K562 (cell line): Measurements from ENCODE around the gene PMIS2.

Experiments used
- BHLHE40 ChIP-seq: IDR thresholded peaks from 2 replicates; pipeline ENCODE4 v1.6.1; 2011; ENCODE audit warnings: low read length, improper control_type of control experiment
- GABPB2 ChIP-seq: fragments of 250-450 bp; sonication (Bioruptor Pico); conservative IDR thresholded peaks from 2 replicates; pipeline ENCODE4 v1.5.1; 2021; ENCODE audit warnings: mild to moderate bottlenecking
- NCOR1 ChIP-seq: fragments of 450-650 bp; IDR thresholded peaks from 2 replicates; pipeline ENCODE4 v1.6.1; 2016; ENCODE audit warnings: mild to moderate bottlenecking, moderate library complexity
- TAF7 ChIP-seq: fragments of 450-650 bp; IDR thresholded peaks from 2 replicates; pipeline ENCODE4 v1.6.1; 2016; ENCODE audit warnings: missing genetic modification characterization, missing compliant biosample characterization
- ZKSCAN1 ChIP-seq: fragments of 150-350 bp; IDR thresholded peaks from 2 replicates; pipeline ENCODE4 v1.6.1; 2016; ENCODE audit warnings: low read depth, low read length
- ZNF444 ChIP-seq: fragments of 250-450 bp; sonication (Bioruptor Pico); IDR thresholded peaks from 2 replicates; pipeline ENCODE4 v1.4.0; 2020; ENCODE audit warnings: mild to moderate bottlenecking, moderate library complexity
- TF ChIP-seq, protein P1 (sequence below): fragments of 250-450 bp; sonication (Bioruptor Pico); IDR thresholded peaks from 2 replicates; pipeline ENCODE4 v1.5.0; 2021; ENCODE audit warnings: mild to moderate bottlenecking, borderline replicate concordance
- TF ChIP-seq, protein P2 (sequence below), 3 experiments: IDR thresholded peaks in 2 of 3; conservative IDR thresholded peaks in 1 of 3; 2 replicates each; pipeline ENCODE4 v1.5.1; 2011 to 2012; ENCODE audit warnings: low read length in 3 of 3, mild to moderate bottlenecking in 3 of 3, control low read depth in 2 of 3, improper control_type of control experiment in 1 of 3, inconsistent platforms in 1 of 3, low read depth in 1 of 3, mixed read lengths in 1 of 3, moderate library complexity in 1 of 3; ENCODE audit not compliant: insufficient read depth in 2 of 3
- TF ChIP-seq, protein P3 (sequence below): sonication (generic); formaldehyde crosslinking; IDR thresholded peaks from 2 replicates; pipeline ENCODE4 v1.9.0; 2022; ENCODE audit warnings: mild to moderate bottlenecking, missing genetic modification reagents
- TF ChIP-seq, protein P4 (sequence below): sonication (generic); formaldehyde crosslinking; IDR thresholded peaks from 2 replicates; pipeline ENCODE4 v1.8.0; 2022; ENCODE audit warnings: mild to moderate bottlenecking, missing genetic modification reagents
- TF ChIP-seq, protein P5 (sequence below): IDR thresholded peaks from 2 replicates; pipeline ENCODE4 v1.6.1; 2016; ENCODE audit warnings: missing genetic modification characterization, missing compliant biosample characterization

DNA sequence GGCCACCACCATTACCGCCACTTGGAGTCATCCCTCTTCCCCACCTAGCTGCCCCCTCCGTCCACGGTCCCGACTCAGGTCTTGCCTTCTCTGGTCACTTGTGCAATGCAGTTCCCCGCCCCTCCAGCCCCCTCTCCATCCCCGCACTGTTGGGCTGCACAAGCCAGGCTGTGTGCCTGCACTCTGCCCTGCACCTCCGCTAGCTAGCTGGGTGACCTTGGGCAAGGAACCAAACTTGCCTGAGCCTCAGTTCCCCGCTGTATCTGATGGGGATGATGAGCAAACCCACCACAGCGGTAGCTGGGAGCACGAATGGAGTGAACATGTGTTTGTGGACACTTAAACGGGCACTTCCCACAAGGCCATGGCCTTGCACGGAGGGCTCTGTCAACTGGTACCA lies 46.1 kb upstream of the PMIS2 start:
- TF ChIP-seq TAF7 (tag) (no peak), ZKSCAN1 (no peak), ZNF444 (CRISPR knock-in tag) (no peak), NCOR1 (no peak), BHLHE40 (no peak), GABPB2 (CRISPR knock-in tag) (no peak)
- TF ChIP-seq, protein P1, sequence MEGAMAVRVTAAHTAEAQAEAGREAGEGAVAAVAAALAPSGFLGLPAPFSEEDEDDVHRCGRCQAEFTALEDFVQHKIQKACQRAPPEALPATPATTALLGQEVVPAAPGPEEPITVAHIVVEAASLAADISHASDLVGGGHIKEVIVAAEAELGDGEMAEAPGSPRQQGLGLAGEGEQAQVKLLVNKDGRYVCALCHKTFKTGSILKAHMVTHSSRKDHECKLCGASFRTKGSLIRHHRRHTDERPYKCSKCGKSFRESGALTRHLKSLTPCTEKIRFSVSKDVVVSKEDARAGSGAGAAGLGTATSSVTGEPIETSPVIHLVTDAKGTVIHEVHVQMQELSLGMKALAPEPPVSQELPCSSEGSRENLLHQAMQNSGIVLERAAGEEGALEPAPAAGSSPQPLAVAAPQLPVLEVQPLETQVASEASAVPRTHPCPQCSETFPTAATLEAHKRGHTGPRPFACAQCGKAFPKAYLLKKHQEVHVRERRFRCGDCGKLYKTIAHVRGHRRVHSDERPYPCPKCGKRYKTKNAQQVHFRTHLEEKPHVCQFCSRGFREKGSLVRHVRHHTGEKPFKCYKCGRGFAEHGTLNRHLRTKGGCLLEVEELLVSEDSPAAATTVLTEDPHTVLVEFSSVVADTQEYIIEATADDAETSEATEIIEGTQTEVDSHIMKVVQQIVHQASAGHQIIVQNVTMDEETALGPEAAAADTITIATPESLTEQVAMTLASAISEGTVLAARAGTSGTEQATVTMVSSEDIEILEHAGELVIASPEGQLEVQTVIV (CRISPR knock-in tag): no peak
- TF ChIP-seq, protein P2, sequence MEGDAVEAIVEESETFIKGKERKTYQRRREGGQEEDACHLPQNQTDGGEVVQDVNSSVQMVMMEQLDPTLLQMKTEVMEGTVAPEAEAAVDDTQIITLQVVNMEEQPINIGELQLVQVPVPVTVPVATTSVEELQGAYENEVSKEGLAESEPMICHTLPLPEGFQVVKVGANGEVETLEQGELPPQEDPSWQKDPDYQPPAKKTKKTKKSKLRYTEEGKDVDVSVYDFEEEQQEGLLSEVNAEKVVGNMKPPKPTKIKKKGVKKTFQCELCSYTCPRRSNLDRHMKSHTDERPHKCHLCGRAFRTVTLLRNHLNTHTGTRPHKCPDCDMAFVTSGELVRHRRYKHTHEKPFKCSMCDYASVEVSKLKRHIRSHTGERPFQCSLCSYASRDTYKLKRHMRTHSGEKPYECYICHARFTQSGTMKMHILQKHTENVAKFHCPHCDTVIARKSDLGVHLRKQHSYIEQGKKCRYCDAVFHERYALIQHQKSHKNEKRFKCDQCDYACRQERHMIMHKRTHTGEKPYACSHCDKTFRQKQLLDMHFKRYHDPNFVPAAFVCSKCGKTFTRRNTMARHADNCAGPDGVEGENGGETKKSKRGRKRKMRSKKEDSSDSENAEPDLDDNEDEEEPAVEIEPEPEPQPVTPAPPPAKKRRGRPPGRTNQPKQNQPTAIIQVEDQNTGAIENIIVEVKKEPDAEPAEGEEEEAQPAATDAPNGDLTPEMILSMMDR (IDR thresholded peaks at IDR 0.05 in 2 of 3, conservative IDR thresholded peaks at IDR 0.05 in 1 of 3; ENCODE audit: insufficient read depth in 2 of 3, low read depth in 1 of 3, low read length in 3 of 3): no peak
- TF ChIP-seq, protein P3, sequence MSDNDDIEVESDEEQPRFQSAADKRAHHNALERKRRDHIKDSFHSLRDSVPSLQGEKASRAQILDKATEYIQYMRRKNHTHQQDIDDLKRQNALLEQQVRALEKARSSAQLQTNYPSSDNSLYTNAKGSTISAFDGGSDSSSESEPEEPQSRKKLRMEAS: no peak
- TF ChIP-seq, protein P4, sequence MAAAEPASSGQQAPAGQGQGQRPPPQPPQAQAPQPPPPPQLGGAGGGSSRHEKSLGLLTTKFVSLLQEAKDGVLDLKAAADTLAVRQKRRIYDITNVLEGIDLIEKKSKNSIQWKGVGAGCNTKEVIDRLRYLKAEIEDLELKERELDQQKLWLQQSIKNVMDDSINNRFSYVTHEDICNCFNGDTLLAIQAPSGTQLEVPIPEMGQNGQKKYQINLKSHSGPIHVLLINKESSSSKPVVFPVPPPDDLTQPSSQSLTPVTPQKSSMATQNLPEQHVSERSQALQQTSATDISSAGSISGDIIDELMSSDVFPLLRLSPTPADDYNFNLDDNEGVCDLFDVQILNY (CRISPR knock-in tag): no peak
- TF ChIP-seq, protein P5, sequence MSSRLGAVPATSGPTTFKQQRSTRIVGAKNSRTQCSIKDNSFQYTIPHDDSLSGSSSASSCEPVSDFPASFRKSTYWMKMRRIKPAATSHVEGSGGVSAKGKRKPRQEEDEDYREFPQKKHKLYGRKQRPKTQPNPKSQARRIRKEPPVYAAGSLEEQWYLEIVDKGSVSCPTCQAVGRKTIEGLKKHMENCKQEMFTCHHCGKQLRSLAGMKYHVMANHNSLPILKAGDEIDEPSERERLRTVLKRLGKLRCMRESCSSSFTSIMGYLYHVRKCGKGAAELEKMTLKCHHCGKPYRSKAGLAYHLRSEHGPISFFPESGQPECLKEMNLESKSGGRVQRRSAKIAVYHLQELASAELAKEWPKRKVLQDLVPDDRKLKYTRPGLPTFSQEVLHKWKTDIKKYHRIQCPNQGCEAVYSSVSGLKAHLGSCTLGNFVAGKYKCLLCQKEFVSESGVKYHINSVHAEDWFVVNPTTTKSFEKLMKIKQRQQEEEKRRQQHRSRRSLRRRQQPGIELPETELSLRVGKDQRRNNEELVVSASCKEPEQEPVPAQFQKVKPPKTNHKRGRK: no peak
